Peyer's patch (tissue), 4 donors: Measurements from ENCODE around the gene RHCE. TPM values are rescaled to one million over a fixed set of nuclear protein-coding genes. Genes with fewer than 3 reads are reported as not detected.
"Not testable (repeated sequence)": the region's sequence is repeated elsewhere in the genome, so short reads cannot be mapped to it uniquely, and the experiment has no call there.

Source experiments
- DNase-seq, 3 donors: peaks; one replicate each; pipeline ENCODE4 v3.0.0-alpha.2; 2017 to 2019
- H3K27ac ChIP-seq, 4 donors: fragments of 200-600 bp; sonication (generic); one replicate each; pipeline ENCODE4 v1.5.1; 2016 to 2019
- H3K27me3 ChIP-seq, 2 donors: fragments of 200-600 bp; sonication (generic); one replicate each; pipeline ENCODE4 v1.5.1; 2019
- H3K36me3 ChIP-seq, 3 donors: fragments of 200-600 bp; sonication (generic); one replicate each; pipeline ENCODE4 v1.5.1; 2016 to 2019
- H3K4me1 ChIP-seq, 4 donors: fragments of 200-600 bp; sonication (generic); one replicate each; pipeline ENCODE4 v1.5.1; 2016 to 2019
- H3K4me3 ChIP-seq, 4 donors: fragments of 200-600 bp; sonication (generic); 1 replicate in 3 of 4; 2 replicates in 1 of 4; pipeline ENCODE4 v1.5.1; 2016 to 2019; ENCODE audit warnings: mild to moderate bottlenecking in 1 of 4
- H3K9me3 ChIP-seq, 4 donors: fragments of 200-600 bp; sonication (generic); one replicate each; pipeline ENCODE4 v1.5.1; 2016 to 2019; ENCODE audit warnings: mild to moderate bottlenecking in 1 of 4
- CTCF ChIP-seq, 6 experiments: fragments of 450-650 bp in 4 of 6; fragments of 200-600 bp in 2 of 6; sonication (generic) in 1 of 6; IDR thresholded peaks; one replicate each; pipeline ENCODE4 v1.5.1; 2017 to 2019; ENCODE audit warnings: antibody characterized with exemption in 6 of 6, mild to moderate bottlenecking in 3 of 6, moderate library complexity in 1 of 6
- POLR2A ChIP-seq, 2 donors: fragments of 450-650 bp; IDR thresholded peaks; one replicate each; pipeline ENCODE4 v1.5.1; 2017; ENCODE audit warnings: antibody characterized with exemption in 2 of 2, mild to moderate bottlenecking in 2 of 2, moderate library complexity in 2 of 2
- total RNA-seq, 4 donors: library from RNA; depleted of rRNA; stranded (reverse); fragments of >200 nt; gene quantifications; one replicate each; pipeline ENCODE4 v1.1.0, GENCODE V29; 2016

Gene RHCE
- total RNA-seq, 4 donors from 2014 or later: 0.70 TPM; not detected in 3

- Histone ChIP-seq H3K27ac (no peak overlapping the region), H3K9me3 (no peaks in the 10 kb centered on the region), H3K27me3 (no peaks in the 10 kb centered on the region), H3K36me3 (peaks cover 0 to 44% (median 0%) of the 10 kb centered on the region in 3 donors), H3K4me3 (no peak overlapping the region), H3K4me1 (peaks cover 0 to 19% (median 8%) of the 10 kb centered on the region in 4 donors)
- no peak for DNase-seq
- no peak for TF ChIP-seq CTCF (IDR thresholded peaks at IDR 0.05)
- no peak for TF ChIP-seq POLR2A (IDR thresholded peaks at IDR 0.05)
Measured at GRCh38 chr1:25342846-25343245, 77.8 kb downstream of the RHCE start.

DNA sequence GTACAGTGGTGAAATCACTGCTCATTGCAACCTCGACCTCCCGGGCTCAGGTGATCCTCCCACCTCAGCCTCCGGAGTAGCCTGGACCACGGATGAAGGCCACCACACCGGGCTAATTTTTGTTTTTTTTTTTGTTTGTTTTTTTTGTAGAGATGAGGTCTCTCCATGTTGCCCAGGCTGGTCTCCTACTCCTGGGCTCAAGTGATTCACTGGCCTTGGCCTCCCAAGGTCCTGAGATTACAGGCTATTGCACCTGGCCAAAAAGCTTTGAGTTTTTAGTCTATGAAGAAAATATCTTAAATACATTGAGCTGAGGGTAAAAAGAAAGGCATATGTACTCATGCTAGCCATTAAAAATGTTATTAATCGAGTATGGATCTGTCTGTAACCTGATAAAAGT, 78.9 kb downstream of the RHCE start:
- H3K27ac ChIP-seq: no peak overlapping the region
- H3K9me3 ChIP-seq: no peaks in the 10 kb centered on the region
- no peak for DNase-seq
- peaks cover 0 to 38% (median 0%) of the 10 kb centered on the region in 3 donors for H3K36me3 ChIP-seq
- peaks cover 0 to 19% (median 8%) of the 10 kb centered on the region in 4 donors for H3K4me1 ChIP-seq
- TF ChIP-seq CTCF (IDR thresholded peaks at IDR 0.05): no peak
- TF ChIP-seq POLR2A (IDR thresholded peaks at IDR 0.05): no peak
- no peak overlapping the region for H3K4me3 ChIP-seq
- H3K27me3 ChIP-seq: no peaks in the 10 kb centered on the region

GRCh38 chr1:25338986-25339385, 81.6 kb downstream of the RHCE start:
- peak overlapping the region; percentile 53 to 94 (median 84) for H3K4me3 ChIP-seq
- no peak for TF ChIP-seq POLR2A (IDR thresholded peaks at IDR 0.05)
- H3K27me3 ChIP-seq: no peaks in the 10 kb centered on the region
- peaks cover 0 to 19% (median 8%) of the 10 kb centered on the region in 4 donors for H3K4me1 ChIP-seq
- H3K9me3 ChIP-seq: no peaks in the 10 kb centered on the region
- H3K36me3 ChIP-seq: peaks cover 0 to 14% (median 0%) of the 10 kb centered on the region in 3 donors
- H3K27ac ChIP-seq: peak overlapping the region; percentile 90 to 97 (median 95)
- no peak for DNase-seq

DNA sequence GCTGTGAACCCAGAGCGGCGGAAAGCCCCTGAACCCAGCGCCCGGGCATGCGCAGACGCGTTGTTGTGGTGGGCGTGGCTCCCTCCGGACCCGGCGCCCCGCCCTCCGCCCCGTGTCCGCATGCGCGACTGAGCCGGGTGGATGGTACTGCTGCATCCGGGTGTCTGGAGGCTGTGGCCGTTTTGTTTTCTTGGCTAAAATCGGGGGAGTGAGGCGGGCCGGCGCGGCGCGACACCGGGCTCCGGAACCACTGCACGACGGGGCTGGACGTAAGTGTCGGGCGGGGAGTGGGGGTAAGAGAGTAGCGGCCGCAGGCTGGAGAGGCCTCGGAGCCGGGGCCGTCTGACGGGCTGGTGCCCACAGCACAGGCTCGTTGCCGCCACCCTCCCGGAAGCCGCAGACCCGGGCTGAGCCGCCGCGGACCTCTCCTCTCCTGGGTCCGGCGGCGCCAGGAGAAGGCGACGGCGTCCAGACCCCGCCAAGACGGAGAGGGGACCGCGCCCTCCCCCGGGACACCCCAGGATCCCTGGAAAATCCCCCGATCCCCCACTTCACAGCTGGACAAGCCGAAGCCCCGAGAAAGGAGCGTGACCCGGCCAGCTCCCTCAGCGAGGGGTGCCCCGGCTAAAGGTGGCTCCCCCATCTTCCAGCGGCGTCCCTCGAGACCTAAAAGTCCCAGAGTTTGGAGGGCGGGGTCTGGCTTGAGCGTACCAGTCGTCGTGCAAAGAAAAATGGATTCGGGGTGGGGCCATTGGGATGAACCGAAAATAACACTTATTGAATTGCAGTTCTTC, 82.2 kb downstream of the RHCE start, which contains the start of gene TMEM50A:
TSS of gene TMEM50A (plus strand) at position 147 of the 794 bp plus-strand sequence. CDS start 2,153 bp downstream, outside the sequence.
- H3K4me1 ChIP-seq: peaks cover 0 to 19% (median 8%) of the 10 kb centered on the region in 4 donors
- no peaks in the 10 kb centered on the region for H3K9me3 ChIP-seq
- TF ChIP-seq CTCF (IDR thresholded peaks at IDR 0.05) (no peak), POLR2A (IDR thresholded peaks at IDR 0.05) (peak; percentile 75 to 76)
- H3K36me3 ChIP-seq: peaks cover 0 to 8% (median 0%) of the 10 kb centered on the region in 3 donors
- H3K27ac ChIP-seq: peak within 1 kb of the TSS; percentile 90 to 97 (median 95)
- H3K4me3 ChIP-seq: peak within 1 kb of the TSS; percentile 53 to 94 (median 84)
- no peaks in the 10 kb centered on the region for H3K27me3 ChIP-seq
- DNase-seq: peak; percentile 89 to 95 (median 90)

GRCh38 chr1:25337483-25338187, 83.0 kb downstream of the RHCE start:
- H3K4me3 ChIP-seq: peak overlapping the region; percentile 53 to 94 (median 84)
- DNase-seq: peak in 2 of 3 donors; percentile 48 to 51
- H3K36me3 ChIP-seq, H3K9me3 ChIP-seq, H3K27me3 ChIP-seq: not testable (repeated sequence)
- H3K27ac ChIP-seq: peak overlapping the region; percentile 90 to 97 (median 95)
- H3K4me1 ChIP-seq: peaks cover 0 to 19% (median 8%) of the 10 kb centered on the region in 4 donors

DNA sequence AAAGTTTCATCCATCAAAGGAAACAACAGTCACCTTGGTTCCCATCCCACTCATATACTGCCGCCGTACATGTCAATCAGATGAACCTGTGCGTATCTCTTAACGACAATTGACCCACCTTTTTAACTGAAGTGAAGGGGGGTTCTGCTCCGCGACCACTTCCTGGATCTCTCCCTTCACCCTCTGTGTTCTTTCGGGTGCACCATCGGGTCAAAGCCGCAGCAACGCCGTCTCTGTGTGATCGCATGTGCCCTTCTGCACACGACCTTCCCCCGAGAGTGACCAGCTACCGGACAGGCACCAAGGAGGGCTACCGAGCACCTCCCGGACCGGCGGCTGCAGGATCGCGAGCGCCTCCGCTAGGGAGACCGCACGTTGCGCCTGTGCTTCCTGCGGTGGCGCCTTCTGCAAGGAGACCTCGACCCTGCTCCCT, 83.7 kb downstream of the RHCE start:
- H3K4me3 ChIP-seq: peak overlapping the region; percentile 47 to 94 (median 56)
- not testable (repeated sequence) for H3K36me3 ChIP-seq, H3K9me3 ChIP-seq, H3K27me3 ChIP-seq
- peak overlapping the region in 2 of 4 donors; percentile 46 to 69 for H3K27ac ChIP-seq
- H3K4me1 ChIP-seq: peaks cover 0 to 19% (median 8%) of the 10 kb centered on the region in 4 donors
- DNase-seq: peak in 2 of 3 donors; percentile 32 to 64

DNA sequence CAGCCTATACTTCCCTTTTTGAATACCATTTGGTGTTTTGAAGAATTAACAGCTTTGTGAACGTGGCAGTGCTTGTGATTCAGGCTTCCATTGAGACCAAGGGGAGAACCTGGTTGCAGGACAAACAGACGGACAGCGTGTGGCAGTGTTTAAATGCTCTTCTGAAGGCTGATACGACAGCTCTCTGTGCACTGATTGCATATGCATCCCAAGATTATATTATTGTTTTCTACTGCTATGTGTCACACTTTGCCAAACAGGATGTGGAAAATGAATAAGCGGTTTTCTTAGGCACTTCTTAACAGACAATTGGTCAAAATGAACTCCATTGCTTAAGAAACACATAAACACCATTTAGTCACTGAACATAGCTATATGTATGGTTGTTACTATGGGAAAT, 90.7 kb downstream of the RHCE start:
- not testable (repeated sequence) for H3K27me3 ChIP-seq, H3K4me3 ChIP-seq, H3K4me1 ChIP-seq, DNase-seq, H3K27ac ChIP-seq, H3K9me3 ChIP-seq, H3K36me3 ChIP-seq

GRCh38 chr1:25329336-25329735, 91.3 kb downstream of the RHCE start:
- H3K4me1 ChIP-seq, H3K36me3 ChIP-seq, H3K27me3 ChIP-seq, H3K9me3 ChIP-seq, DNase-seq, H3K4me3 ChIP-seq: not testable (repeated sequence)
- peak overlapping the region in 1 of 4 donors; percentile 31 for H3K27ac ChIP-seq

GRCh38 chr1:25328791-25329185, 91.8 kb downstream of the RHCE start:
- H3K4me1 ChIP-seq, H3K27ac ChIP-seq, H3K27me3 ChIP-seq, H3K4me3 ChIP-seq, H3K36me3 ChIP-seq, H3K9me3 ChIP-seq, DNase-seq: not testable (repeated sequence)

- not testable (repeated sequence) for H3K36me3 ChIP-seq, H3K4me1 ChIP-seq, DNase-seq, H3K4me3 ChIP-seq, H3K27me3 ChIP-seq, H3K27ac ChIP-seq, H3K9me3 ChIP-seq
Measured at GRCh38 chr1:25327864-25328790, 92.5 kb downstream of the RHCE start.
